Lower leg skin (tissue), 3 donors: ENCODE measurements around the gene MAP2.

Experiments
- POLR2A ChIP-seq, 2 donors: fragments of 450-650 bp; IDR thresholded peaks; one replicate each; pipeline ENCODE4 v1.6.1; 2016 to 2017; ENCODE audit warnings: antibody characterized with exemption in 2 of 2, mild to moderate bottlenecking in 1 of 2, moderate library complexity in 1 of 2
- TF ChIP-seq, protein P1 (sequence below), 3 donors: fragments of 450-650 bp; IDR thresholded peaks; one replicate each; pipeline ENCODE4 v1.5.1; 2016; ENCODE audit warnings: antibody characterized with exemption in 3 of 3, mild to moderate bottlenecking in 3 of 3, moderate library complexity in 2 of 3

DNA sequence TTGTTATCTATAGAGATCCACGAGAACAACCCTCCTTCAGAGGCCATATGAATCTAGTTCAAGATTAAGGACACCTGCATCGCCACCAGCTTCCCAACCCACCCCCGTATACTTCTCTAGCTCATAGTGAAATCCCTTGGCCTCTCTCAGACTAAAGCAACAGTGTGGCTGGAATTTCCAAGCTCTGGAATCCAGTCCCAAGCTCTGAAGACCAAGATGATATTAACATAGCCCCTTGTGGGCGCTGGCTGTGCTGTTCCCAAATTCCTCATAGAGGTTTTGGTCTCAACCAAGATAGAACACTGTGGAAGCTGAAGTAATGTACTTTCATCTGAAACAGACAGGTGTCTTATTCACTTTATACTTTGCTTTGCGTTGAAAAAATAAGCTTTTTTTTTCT, 139.6 kb downstream of the MAP2 start:
- TF ChIP-seq, protein P1, sequence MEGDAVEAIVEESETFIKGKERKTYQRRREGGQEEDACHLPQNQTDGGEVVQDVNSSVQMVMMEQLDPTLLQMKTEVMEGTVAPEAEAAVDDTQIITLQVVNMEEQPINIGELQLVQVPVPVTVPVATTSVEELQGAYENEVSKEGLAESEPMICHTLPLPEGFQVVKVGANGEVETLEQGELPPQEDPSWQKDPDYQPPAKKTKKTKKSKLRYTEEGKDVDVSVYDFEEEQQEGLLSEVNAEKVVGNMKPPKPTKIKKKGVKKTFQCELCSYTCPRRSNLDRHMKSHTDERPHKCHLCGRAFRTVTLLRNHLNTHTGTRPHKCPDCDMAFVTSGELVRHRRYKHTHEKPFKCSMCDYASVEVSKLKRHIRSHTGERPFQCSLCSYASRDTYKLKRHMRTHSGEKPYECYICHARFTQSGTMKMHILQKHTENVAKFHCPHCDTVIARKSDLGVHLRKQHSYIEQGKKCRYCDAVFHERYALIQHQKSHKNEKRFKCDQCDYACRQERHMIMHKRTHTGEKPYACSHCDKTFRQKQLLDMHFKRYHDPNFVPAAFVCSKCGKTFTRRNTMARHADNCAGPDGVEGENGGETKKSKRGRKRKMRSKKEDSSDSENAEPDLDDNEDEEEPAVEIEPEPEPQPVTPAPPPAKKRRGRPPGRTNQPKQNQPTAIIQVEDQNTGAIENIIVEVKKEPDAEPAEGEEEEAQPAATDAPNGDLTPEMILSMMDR (IDR thresholded peaks at IDR 0.05): no peak
- TF ChIP-seq POLR2A (IDR thresholded peaks at IDR 0.05): no peak
